ENCODE data around the gene DNAL1.
A peak's percentile ranks its signal among the peaks of the same experiment; 100 is the strongest.

DNAL1 gene

DNA sequence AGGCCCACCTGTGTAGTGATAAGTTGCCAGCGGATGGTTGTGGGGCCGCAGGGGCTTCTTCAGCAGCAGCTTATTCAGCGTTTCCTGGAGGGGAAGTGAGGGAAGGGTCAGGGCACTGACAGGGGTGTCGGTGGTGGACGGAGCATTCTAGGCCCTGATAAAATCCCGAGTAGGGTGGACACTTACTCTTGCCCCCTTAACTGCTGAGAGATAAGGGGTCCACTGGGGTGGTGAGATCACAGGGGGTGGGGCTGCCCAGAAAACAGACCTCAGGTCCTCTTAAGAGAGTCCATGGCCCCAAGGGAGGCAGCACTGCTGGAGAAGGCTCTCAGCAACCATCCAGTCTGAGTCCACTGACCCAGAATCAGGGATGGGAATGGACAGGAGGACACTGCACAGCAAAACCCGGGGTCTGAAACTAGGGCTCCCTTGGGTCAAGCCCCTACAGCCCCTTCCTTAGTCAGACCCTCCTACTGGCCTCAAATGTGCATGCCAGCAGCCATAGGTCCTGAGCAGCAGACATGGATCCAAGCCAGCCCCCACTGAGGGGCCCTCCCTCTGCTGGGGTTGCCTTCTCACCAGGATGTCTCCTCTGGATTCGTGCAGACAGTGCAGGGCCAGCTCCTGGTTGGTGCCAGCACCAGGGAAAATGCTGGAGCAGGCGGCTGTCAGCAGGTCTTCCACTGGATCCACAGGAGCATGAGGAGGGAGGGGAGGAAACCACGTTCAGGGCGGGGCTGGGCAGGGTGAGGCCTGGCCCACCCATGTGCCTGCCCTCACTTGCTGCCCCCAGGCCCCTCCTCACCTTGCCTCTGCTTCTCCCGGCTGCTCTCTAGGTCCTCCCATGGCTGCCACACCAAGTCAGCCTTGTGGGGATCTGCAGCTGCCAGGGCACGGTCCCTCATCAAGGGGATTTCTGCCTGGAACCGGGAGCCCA is 81.5 kb downstream of the DNAL1 start:
- DNase-seq: no peak

DNA sequence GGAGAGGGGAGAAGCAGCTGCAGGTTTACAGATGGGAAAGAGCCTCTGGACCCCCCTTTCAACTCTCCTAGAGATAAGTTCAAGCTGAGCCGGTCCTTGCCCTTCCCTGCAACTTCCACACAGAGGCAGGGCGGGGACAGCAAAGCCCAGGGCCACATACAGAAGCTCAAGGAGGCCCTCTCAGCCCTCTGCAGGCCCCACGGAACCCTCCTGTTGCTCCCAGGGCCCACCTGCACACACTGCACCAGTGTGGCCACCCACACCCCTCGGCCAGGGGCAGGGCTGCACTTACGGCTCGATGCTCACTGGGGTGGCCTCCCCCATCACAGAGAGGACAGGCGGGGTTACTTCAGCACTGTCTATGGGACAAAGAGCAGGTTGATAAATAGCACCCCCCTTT is 82.4 kb downstream of the DNAL1 start:
- DNase-seq: no peak

DNA sequence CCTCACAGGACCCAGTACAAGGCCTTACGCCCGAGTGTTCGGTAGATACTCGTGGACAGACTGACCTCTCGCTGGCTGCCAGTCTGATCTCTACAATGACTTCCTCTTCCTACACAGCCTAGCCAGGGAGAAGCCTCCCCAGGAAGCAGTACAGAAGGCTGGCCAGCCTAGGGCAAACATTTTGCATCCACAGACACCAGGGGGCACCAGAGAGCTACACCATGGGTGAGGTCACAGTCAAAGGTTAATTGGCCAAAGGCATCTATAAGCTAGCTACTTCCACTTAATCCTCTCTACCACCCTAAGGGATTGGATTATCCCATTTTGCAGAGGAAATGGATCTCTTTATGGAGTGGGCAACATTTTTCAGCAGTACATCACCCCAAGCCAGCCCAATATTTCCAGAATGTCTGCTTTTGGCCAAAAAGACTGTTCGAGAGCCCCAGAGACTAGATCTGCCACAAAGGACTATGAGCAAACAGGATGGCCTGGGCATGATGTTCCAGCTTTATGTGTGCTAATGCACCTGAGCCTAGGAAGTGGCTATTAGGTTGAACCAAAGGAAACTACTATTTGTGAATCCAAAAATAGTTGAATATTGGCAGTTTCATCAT is 84.0 kb downstream of the DNAL1 start:
- DNase-seq: peak; percentile 90

DNA sequence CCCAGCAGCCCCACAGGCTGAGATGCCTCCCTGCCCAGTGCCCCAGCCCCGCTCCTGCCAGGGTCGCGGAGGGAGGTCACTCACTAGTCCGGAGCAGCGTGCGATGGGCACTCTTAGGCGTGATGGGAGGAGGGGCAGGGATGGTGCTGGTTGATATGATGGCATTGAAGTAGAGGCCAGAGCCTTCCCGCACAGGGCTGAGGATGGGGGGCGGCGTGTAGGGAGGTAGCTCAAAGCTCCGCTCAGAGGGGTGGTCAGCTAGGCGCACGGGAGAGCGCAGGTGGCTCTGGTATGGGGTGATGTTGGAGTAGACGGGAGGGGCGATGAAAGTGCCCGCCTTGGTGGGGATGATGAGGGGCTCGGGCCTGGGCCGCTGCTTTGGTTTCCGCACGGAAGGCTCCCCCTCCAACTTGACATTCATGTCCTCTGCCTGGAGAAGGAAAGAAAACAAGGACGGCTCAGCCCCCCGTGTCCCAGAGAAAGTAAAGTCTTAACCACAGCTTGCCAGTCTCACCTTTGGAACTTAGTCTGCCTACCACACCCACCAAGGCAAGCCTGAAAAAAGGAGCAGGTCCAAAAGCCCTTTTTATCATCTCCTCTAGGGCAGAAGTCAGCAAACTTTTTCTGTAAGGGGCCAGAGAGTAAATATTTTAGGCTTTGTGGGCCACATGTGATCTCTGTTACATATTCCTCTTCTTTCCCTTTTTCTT is 84.9 kb downstream of the DNAL1 start:
- DNase-seq: no peak

DNA sequence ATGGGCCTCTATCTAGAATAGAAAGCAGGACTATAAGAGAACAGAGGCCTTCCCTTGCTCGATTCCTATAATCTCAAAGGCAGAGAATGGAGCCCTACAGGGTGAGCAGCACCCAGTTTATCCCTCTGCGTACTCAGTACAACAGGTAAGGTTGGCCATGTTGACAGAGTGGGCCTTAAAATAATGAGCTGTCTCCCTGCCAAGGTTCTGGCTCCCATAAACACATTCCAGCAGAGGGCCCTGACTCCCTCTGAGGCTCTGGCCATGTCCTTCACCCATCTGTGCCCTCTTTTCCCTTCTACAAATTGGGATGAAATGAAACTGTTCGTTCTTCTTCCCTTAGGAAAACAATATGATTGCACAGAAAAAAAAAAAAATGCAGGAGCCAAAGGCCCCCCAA is 86.3 kb downstream of the DNAL1 start:
- DNase-seq: no peak

DNA sequence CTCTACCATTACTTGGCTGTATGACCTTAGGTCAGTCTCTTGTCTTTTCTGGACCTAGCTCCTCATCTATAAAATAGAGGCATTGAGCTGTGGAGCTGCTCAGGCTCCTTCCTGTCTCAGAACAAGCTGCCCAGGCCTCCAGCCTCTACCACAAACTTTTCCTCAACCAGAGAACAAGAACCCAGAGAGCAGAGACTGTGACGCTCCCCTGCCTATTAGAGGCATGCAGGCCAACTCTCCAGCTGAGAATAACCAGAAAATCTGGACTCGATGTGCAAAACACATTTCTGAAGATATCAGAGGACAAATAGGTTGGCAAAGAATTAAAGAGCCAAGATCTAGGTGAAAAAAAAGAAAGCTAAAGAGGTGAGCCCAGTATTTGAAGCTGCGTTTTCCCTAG is 87.2 kb downstream of the DNAL1 start:
- DNase-seq: no peak

DNA sequence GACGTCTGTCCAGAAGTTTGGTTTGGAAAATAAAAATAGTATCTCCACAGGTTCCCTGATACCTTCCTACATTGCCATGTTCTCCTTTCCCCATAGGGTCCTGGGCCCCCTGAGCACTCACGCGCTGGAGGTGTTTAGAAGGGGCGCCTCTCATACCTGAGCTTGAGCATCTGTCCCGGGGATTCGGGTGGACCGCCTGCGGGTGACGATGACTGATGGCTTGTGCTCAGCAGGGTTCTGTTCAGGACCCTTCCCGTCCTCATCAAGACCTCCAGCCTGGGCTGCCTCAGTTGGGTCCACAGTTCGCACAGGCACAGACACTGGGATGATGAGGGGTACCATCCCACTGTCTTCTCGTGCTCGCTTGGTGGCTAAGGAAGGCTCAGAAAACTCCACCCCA is 92.1 kb downstream of the DNAL1 start:
- no peak for DNase-seq

DNA sequence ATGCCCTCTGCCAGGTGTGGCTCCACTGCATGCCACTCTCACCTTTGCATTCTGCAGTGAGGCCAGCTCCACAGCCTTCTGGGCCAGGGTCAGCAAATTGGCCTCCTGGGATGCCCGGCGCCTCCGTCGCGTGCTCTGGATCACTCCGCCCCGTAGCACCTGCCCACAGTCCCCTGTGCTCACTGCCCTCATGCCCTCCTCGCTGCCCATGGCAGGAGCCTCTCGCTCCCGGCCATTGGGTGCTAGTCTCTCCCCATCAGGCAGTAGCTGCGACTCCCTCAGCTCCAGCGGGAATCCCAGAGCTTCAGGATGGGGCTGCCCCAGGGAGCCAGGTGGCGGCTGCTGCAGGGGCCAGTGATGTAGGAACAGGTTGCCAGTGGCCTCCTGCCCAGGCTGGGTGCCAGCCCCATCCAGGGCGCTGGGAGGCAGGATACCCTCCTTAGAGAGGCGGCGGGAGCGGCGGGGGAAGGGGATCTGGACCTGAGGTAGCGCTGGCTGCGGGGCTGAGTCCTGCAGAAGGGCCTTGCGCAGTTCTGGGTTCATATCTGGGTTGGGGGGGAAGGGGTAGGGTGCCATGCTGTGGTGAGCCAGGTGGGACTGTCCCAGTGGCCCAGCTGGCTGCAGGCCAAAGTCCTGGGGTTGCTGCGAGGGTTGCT is 93.9 kb downstream of the DNAL1 start:
- DNase-seq: no peak

DNA sequence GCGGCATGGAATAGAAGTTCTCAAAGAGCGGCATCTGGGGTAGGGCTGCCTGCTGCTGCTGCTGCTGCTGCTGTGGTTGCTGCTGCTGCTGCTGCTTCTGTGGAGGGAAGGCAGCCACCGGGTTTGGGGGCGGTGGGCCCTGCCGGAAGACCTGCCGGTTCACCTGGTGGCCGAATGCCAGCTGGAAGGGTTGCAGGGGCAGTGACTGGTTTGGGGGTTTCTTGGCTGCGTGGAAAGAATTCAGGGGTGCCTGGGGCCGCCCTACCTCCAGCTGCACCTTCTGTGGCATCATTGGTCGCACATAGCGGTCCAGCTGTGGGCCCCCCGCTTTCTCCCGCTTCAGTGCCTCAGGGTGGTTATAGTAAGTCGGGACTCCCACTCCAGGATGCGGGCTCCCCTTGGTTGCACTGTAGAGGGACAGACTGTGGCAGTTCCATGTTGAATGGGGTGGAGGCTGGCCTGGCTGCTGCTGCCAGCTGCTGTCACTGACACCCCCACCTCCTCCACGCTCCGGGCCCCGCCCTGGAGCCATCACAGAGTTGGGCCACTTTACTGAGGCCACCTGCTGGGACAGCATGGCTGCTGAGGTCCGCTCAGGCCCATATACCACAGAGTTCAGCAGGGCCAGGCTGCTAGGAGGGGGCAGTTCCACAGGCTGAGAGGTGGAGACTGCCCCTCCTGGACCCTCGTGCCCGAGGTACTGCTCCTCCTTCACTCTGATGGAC is 94.5 kb downstream of the DNAL1 start:
- DNase-seq: no peak

DNA sequence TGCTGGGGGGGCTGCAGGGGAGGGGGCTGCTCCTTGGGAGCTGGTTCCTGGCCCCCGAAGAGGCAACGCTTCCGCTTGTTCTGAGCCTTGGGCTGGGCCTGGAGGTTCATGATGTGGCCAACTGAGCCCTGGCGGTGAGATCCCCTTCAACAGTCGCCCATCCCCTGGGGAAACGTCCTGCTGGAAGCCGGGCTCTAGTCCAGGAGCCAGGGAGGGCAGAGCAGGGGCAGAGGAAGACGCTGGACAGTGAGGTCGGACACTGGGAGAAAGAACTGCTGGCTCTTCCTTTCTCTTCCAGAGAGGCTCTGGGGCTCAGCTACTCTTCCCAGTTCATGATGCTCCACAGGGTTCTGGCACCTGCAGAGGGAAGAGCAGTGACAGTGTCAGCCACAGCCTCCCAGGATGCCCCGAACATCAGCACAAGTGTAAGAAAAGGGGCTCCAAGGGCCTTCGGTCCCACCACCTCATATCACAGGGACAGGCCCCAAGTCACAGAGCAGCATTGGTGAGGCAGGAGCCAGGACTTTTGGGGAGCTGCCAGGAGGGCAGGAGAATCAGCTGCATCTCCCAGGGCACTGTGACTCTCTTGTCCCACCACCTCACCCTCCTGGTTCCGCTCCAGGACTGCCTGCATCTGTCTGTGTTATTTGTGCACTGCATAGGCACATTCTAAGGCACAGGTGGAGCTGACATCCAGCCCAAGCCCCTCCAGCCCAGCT is 95.3 kb downstream of the DNAL1 start:
- DNase-seq: no peak

DNA sequence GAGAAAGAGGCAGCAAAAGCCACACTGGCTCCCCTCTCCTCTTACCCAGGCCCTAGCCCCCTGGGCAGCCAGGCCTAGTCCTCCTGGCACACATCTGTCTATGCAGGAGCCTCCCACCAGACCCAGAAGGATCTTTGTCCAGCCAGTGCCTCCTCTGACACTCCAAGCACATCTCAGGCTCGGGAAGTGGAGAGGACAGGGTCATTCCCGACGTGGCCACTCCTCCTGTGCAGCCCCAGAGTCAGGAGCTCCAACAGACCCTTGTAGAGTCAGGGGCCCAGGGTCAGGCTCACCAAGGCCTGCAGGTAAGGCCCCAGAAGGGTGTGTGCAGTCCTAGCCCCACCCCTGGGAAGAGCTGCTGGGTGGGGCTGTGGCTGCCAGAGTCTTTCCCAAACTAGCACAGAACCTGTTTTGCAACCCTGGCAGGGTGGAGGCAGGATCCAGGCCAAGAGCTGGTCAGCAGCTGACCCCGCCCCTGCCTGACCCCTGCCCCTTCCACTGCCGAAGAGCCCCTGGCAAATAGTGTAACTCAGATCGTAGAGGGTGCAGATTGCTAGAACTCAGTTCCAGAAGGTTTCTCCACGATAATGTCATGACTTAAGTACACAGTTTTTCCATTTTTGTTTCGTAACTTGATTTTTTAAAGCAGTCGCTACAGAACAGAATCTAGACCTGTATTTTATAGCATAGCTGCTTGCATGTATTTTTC is 96.0 kb downstream of the DNAL1 start:
- no peak for DNase-seq

DNA sequence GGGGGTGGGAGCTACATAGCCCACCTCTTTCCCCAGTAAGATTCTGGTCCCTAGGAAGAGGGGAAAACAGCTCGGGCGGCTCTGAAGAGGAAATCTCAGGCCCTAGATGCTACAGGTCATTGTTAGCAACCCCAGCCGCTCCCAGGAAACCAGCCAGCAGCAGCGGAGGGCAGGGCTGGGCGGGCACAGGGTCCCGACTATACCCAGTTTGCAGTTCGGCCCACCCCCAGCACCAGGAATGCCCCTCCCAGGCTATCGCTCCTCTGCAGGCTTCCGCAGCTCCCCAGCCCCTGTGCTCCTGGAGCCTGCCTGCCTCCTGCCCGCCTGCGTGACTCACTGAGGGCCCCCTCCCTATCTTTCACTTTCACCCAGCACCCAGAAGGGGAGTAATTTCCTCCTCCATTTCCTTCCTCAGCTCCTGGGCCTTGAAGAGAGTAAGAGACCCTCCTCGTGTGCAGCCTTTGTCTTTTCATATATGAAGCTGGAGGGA is 96.6 kb downstream of the DNAL1 start:
- DNase-seq: peak; percentile 83

DNA sequence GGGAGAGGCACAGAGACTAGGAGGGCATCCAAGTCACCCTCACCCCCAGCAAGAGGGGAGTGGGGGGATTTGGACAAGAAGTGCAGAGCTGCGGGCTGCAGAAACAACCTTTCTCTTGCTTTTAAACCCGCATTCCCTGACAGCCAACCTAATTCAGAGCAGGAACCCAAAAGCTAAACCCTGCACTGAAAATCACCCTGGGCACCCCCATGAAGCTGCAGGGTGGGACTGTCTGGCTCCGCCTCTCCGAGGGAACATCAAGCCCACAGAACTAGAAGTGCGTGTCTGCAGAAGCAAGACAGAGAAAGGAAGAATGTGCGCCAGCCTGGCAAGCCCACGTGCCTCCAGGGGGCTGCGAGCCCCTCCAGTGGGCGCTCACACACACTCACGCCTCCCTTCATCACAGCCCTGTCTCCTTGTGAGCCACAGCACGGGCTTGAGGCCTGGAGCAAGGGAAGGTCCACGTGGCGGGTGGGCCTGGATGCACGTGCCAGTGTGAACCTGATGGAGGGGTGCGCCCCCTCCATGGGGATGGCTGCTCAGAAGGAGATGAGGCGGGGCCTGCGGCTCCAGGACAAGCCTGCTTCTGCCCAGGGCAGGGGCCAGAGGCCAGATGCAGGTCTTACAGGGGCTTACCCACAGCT is 97.2 kb downstream of the DNAL1 start:
- DNase-seq: no peak

DNA sequence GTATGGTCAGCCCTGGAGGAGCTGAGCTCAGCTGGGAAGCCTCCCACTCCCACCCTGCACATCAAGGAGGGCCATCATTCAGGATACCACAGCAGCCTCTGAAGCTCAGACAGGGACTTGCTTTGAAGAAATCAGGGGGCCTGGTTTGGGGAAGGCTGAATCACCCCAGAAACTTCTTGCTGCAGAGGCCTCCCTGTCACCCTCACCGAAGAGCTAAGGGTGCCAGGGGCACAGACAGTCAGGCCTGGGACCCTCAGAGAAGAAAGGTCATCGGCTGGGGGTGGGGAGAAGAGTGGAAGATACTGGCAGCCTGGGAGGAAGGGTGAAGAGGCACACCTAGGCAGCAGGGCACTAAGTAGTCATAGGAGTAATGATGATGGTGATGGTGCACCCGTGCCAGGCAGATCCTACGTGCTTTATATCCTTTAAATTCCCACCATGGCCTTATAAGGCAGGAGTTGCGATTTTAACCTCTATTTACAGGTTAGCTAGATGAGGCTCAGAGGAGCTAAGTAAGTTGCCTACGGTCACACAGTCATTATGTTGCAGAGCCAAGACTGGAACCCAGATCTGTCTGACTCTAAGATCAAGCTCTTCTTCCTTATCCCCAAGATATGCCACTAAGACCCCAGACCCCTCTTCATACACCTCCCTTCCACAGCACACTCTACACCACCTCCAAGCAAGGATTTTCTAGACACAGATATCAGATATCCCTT is 97.9 kb downstream of the DNAL1 start:
- DNase-seq: no peak

DNA sequence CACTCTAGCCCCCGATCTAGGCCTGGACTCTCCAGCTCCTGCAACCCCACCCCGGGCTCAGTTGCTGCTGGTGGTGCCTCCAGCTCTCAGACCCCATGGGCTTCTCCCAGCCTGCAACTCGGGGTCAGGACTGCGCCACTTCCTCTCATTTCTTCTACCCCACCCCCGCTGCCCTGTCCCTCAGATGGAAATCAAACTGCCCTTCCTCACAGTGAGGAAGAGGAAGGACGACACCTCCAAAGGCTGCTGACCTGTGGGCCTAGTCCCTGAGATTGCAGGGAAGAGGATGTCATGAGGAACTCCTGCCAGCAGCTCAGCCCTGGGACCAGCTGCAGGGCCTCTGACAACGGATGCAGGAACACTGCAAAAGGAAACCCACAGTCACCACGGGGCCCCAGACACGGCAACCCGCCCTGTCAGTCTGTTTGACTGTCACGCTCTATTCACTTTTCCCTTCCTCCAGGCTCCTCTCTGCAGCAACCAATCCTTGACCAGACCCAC is 98.7 kb downstream of the DNAL1 start:
- no peak for DNase-seq

DNA sequence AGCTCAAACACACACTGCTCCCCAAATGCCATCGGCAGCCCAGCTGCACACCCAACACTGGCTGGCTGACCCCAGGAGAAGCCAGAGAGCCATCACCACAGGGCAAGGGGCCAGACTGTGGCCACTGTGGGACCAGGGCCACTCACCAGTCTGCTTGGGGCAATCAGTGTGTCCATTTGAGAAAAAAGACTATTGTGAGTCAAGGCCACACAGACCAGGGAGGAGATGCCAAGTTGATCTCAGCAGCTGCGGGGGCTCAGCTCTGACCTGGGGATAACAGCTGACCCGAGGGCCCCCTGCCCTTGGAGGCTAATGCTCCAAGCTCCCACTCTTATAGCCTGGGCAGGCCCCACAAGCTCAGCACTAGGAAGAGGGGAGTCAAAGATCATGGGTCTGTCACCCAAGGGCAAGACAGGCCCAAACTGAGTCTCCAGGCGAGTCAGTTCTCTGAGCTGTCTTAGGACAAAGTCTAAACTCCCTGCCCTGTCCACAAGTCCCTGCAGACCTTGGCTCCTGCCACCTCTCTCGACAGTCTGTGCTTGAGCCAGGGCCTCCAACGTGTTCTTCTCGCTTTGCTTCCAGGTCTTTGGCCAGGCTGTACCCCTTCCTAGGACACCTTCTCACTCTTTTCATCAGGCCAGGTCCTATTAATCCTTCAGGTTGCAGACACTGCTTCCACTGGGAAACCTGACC is 99.5 kb downstream of the DNAL1 start:
- DNase-seq: no peak

DNA sequence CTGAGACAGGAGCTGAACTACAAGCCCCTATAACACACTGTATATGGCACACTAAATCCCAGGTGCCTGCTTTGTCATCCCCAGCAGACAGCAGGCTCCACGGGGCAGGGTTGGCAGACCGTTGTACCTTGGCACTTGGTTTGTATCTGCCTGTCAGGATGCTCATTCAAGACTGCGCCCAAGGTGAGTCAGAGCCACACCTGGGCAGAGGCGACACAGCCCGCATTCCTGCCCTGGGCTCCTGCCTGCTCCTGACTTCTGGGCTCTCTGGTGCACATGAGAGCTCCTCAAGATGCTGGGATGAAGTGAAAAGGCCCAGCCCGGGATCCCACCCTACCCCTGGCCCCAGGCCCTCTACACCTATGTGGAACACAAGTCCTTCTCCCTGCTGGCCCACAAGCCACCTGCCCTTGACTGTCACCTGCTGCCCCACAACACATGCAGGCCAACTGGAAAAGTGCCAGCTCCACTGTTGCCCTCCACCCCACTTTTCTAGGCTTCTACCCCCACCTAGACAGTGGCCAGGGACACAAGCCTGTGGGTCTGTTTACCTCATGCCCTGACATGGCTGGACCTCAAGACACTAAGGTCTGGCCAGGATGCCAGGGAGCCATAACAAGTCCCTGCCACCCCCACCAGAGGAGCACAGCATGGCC is 100.2 kb downstream of the DNAL1 start:
- DNase-seq: no peak
